ENCODE results near the gene B3GLCT. TPM values are rescaled to one million over a fixed set of nuclear protein-coding genes. Genes with fewer than 3 reads are reported as not detected.

Gene B3GLCT
- total and polyA plus RNA-seq, 10 donors: 2.0 to 9.2 (median 5.5) TPM

DNA sequence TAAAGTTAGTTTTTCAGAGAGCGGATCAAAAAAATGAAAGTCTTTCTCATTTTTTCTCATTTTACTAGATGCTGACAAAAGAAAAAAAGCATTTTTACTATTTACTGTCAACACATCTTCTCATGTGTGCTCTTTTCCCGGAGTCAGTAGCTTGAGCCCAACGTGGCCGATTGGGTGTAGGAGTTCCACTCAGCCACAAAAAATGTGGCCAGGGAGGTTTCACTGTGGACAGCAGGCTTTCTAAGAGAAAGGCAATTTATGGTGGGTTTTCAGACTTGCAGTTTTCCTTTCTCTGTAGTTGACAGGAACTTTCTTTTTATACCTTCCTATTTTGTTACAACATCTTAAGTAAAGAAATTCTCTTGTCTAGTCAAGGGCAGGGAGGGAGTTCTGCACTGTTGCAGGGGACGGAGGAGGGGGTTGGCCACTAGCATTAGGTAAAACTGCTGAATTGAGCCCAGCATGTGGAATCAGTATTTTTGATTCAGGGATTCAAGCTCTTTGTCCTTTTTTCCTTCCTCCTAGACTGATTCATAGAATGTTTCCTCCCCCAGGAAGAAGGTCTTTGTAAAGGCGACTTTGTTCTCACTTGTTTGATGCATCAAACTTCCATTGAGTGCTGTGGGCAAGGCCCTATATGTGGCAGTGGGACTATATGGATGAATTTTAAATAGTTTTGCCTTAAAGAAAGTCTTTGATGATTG is 123.1 kb downstream of the B3GLCT start:
- no peak for DNase-seq
- intact Hi-C loops (cut with DNase I; ENCODE audit: low total_unique reads): no loop called here
- 91 to 97% (median 95%) methylated on average over 6 of the region's 6 CpGs for WGBS, 5 donors

DNA sequence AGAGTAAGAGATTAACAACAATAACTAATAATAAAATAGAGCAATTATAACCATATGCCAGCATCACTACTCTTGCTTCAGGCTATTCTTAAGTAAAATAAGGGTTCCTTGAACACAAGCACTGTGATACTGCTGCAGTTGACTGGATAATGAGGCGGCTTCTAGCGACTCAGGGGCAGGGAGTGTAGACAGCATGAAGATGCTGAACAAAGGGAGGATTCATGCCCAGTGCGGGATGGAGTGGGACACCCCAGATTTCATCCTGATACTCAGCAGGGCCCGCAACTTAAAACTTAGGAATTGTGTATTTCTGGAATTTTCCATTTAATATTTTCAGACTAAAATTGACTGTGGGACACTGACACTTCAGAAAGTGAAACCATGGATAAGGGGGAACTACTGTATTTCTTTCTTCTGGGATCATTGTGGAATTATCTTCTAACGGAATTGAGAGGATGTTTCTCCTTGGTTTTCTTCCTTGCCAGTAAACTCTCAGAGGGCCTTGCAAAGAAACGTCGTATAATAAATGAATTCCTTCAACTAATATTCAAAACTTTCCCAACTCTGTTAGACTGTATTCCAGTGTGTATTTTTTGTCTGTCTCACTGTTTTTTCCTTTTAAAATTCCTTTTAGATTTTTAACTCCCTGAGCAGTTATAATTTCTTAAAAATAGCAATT is 127.5 kb downstream of the B3GLCT start:
- intact Hi-C loops (cut with DNase I; ENCODE audit: low total_unique reads): no loop called here
- Histone ChIP-seq H3K4me3 (no peak overlapping the region), H3K4me1 (no peaks in the 10 kb centered on the region), H3K36me3 (peaks cover 0 to 56% (median 10%) of the 10 kb centered on the region in 6 donors), H3K27ac (no peak overlapping the region), H3K27me3 (replicated peaks in 1 of 7) (no peaks in the 10 kb centered on the region), H3K9me3 (no peaks in the 10 kb centered on the region)
- WGBS, 5 donors: 90 to 94% (median 92%) methylated on average over 7 of the region's 7 CpGs
- no peak for DNase-seq
- TF ChIP-seq, protein P1, sequence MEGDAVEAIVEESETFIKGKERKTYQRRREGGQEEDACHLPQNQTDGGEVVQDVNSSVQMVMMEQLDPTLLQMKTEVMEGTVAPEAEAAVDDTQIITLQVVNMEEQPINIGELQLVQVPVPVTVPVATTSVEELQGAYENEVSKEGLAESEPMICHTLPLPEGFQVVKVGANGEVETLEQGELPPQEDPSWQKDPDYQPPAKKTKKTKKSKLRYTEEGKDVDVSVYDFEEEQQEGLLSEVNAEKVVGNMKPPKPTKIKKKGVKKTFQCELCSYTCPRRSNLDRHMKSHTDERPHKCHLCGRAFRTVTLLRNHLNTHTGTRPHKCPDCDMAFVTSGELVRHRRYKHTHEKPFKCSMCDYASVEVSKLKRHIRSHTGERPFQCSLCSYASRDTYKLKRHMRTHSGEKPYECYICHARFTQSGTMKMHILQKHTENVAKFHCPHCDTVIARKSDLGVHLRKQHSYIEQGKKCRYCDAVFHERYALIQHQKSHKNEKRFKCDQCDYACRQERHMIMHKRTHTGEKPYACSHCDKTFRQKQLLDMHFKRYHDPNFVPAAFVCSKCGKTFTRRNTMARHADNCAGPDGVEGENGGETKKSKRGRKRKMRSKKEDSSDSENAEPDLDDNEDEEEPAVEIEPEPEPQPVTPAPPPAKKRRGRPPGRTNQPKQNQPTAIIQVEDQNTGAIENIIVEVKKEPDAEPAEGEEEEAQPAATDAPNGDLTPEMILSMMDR (IDR thresholded peaks at IDR 0.05 in 8 of 11, conservative IDR thresholded peaks at IDR 0.05 in 3 of 11): no peak

More for the DNA sequence above, 123.1 kb downstream of the B3GLCT start:
- H3K27ac ChIP-seq: no peak overlapping the region
- no peak overlapping the region for H3K4me3 ChIP-seq
- no peaks in the 10 kb centered on the region for H3K27me3 ChIP-seq (replicated peaks in 1 of 7)
- TF ChIP-seq, protein P1 (IDR thresholded peaks at IDR 0.05 in 8 of 11, conservative IDR thresholded peaks at IDR 0.05 in 3 of 11): no peak
- TF ChIP-seq POLR2AphosphoS5 (IDR thresholded peaks at IDR 0.05): no peak
- TF ChIP-seq POLR2A (IDR thresholded peaks at IDR 0.05): no peak
- H3K4me1 ChIP-seq: no peaks in the 10 kb centered on the region
- peaks cover 0 to 44% (median 9%) of the 10 kb centered on the region in 6 donors for H3K36me3 ChIP-seq
- H3K9me3 ChIP-seq: no peaks in the 10 kb centered on the region

DNA sequence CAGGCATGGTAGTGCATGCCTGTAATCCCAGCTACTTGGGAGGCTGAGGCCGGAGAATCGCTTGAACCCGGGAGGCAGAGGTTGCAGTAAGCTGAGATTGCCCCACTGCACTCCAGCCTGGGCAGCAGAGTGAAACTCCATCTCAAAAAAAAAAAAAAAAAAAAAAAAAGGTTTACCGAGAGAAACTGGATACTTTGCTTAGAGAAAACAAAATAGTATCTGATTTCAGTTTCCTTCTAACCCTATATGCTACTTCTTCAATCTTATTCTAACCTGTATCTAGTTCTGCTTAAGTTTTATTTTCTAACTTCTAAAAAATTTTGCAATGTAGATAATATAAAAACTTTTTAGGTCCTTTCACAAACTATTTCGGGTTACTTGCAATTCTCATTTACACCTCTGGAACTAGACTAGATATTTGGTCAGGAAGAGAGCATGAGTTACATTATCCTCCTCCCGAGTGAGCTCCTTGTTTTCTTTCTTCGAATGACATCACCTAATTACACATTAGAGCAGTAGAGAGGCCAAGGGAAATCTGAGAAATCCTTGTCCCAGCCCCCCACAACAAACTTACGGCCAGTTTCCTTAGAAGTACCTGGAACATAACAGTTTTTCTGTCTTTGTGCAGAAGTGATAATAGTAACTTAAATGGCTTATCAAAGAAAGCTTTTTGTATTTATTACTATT is 128.9 kb downstream of the B3GLCT start:
- H3K4me1 ChIP-seq: no peaks in the 10 kb centered on the region
- no peak for DNase-seq
- H3K27me3 ChIP-seq (replicated peaks in 1 of 7): no peaks in the 10 kb centered on the region
- no peaks in the 10 kb centered on the region for H3K9me3 ChIP-seq
- TF ChIP-seq POLR2AphosphoS5 (IDR thresholded peaks at IDR 0.05) (no peak), POLR2A (IDR thresholded peaks at IDR 0.05) (no peak)
- TF ChIP-seq, protein P1 (IDR thresholded peaks at IDR 0.05 in 8 of 11, conservative IDR thresholded peaks at IDR 0.05 in 3 of 11): no peak
- intact Hi-C loops (cut with DNase I; ENCODE audit: low total_unique reads): no loop called here
- no peak overlapping the region for H3K4me3 ChIP-seq
- H3K27ac ChIP-seq: no peak overlapping the region
- H3K36me3 ChIP-seq: peaks cover 0 to 52% (median 9%) of the 10 kb centered on the region in 6 donors
- 84 to 94% (median 92%) methylated on average over 8 of the region's 8 CpGs for WGBS, 5 donors

DNA sequence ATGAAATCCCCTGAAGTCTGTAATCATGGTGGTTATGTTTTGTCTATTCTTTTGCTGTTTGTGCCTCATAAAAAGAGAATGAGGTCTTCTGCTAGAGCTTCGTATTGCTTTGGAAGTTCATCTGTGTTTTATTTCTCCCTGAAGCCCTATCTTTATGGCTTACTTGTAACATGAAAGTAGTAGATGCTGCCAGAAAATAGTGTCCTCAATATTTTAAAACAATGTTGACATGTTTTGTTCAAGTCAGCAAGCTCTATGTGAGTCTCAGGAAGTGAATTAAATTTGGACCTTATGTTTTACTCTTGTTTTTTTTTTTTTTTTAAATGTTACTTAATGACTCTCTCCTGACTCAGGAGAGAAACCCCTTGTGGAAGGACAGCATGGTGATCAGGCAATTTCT is 130.5 kb downstream of the B3GLCT start:
- H3K9me3 ChIP-seq: no peaks in the 10 kb centered on the region
- 92 to 100% (median 94%) methylated on average over 1 of the region's 1 CpG for WGBS, 5 donors
- intact Hi-C loops (cut with DNase I; ENCODE audit: low total_unique reads): no loop called here
- H3K4me3 ChIP-seq: no peak overlapping the region
- H3K27ac ChIP-seq: no peak overlapping the region
- H3K36me3 ChIP-seq: peaks cover 0 to 37% (median 6%) of the 10 kb centered on the region in 6 donors
- no peaks in the 10 kb centered on the region for H3K4me1 ChIP-seq
- TF ChIP-seq POLR2A (IDR thresholded peaks at IDR 0.05): no peak
- TF ChIP-seq, protein P1 (IDR thresholded peaks at IDR 0.05 in 8 of 11, conservative IDR thresholded peaks at IDR 0.05 in 3 of 11): no peak
- TF ChIP-seq POLR2AphosphoS5 (IDR thresholded peaks at IDR 0.05): no peak
- no peaks in the 10 kb centered on the region for H3K27me3 ChIP-seq (replicated peaks in 1 of 7)
- DNase-seq: no peak

All from spleen (tissue), 11 donors.